22Rv1 (cell line): ENCODE measurements around the gene JAG2.

Source experiments
- H3K27ac ChIP-seq: fragments of 450-650 bp; 2 replicates; pipeline ENCODE4 v1.5.1; 2017
- ZFX ChIP-seq: fragments of 450-650 bp; IDR thresholded peaks from 2 replicates; pipeline ENCODE4 v1.6.1; 2017; ENCODE audit warnings: antibody characterized with exemption, borderline replicate concordance
- TF ChIP-seq, protein P1 (sequence below): fragments of 450-650 bp; IDR thresholded peaks from 2 replicates; pipeline ENCODE4 v1.5.1; 2017; ENCODE audit warnings: mild to moderate bottlenecking

Gene JAG2

DNA sequence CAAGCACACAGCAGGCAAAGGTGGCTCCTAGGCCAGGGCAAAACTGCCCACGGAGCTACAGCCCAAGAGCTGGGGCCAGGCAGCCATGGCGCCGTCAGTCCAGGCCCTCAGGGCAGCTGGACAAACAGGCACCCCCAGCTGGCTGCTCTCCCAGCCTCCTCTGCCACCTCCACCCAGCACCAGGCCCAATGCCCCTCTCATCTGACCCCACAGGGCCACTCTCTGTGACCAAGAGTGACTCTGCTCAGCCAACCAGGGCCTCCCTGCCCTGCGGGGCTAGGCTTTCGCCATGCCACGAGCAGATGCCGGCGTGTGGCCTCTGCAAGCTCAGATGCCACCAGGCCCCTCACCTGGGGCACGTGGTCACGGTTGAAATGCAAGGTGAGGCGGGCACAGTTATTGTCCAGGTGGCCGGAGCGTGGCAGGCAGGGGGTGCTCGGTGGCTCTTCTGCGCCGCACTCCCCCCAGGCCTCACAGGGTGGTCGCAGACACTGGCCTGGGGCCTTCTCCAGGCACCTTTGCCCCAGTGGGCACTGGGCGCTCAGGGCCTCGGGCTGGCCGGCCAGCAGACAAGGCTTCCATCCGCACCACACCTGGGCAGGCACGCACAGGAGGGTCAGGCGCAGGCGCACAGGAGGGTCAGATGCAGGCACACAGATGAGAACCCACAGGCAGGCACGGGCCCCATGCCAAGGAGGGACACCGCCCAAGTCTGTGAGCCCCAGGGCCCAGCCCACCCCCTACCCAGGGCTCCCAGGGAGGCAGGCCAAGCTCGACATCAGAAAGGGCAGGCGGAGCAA is 23.0 kb downstream of the JAG2 start:
- no peak overlapping the region for H3K27ac ChIP-seq
- TF ChIP-seq, protein P1, sequence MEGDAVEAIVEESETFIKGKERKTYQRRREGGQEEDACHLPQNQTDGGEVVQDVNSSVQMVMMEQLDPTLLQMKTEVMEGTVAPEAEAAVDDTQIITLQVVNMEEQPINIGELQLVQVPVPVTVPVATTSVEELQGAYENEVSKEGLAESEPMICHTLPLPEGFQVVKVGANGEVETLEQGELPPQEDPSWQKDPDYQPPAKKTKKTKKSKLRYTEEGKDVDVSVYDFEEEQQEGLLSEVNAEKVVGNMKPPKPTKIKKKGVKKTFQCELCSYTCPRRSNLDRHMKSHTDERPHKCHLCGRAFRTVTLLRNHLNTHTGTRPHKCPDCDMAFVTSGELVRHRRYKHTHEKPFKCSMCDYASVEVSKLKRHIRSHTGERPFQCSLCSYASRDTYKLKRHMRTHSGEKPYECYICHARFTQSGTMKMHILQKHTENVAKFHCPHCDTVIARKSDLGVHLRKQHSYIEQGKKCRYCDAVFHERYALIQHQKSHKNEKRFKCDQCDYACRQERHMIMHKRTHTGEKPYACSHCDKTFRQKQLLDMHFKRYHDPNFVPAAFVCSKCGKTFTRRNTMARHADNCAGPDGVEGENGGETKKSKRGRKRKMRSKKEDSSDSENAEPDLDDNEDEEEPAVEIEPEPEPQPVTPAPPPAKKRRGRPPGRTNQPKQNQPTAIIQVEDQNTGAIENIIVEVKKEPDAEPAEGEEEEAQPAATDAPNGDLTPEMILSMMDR, result no peak
- TF ChIP-seq ZFX, result no peak

- TF ChIP-seq ZFX, result no peak
- TF ChIP-seq, protein P1, result no peak
- no peak overlapping the region for H3K27ac ChIP-seq
Measured at GRCh38 chr14:105144666-105145380, 23.8 kb downstream of the JAG2 start.

GRCh38 chr14:105144026-105144665 is 24.4 kb downstream of the JAG2 start:
- TF ChIP-seq, protein P1, result no peak
- no peak overlapping the region for H3K27ac ChIP-seq

DNA sequence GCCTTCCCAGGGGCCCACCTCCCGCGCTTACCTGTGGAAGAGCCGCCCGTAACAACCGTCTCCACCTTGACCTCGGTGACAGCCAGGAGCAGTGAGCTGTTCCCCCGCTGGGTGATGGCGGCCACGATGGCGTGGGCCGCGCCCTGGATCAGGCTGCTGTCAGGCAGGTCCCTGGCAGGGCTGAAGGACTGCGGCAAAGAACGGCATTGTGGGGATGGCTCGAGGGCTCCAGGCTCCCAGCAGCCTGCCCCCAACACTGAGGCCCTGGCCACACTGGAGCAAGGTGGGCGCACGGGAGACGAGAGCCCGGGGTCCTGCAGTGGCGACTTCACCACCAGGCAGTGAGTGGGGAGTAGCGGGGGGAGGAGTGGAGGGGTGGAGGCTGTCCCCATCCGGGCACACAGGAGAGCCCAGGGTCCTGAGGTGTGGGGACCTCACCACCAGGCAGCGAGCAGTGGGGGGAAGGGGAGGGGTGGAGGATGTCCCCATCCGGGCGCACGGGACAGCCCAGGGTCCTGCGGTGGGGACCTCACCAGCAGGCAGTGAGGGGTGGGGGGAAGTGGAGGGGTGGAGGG is 25.0 kb downstream of the JAG2 start:
- no peak for TF ChIP-seq ZFX
- no peak overlapping the region for H3K27ac ChIP-seq

DNA sequence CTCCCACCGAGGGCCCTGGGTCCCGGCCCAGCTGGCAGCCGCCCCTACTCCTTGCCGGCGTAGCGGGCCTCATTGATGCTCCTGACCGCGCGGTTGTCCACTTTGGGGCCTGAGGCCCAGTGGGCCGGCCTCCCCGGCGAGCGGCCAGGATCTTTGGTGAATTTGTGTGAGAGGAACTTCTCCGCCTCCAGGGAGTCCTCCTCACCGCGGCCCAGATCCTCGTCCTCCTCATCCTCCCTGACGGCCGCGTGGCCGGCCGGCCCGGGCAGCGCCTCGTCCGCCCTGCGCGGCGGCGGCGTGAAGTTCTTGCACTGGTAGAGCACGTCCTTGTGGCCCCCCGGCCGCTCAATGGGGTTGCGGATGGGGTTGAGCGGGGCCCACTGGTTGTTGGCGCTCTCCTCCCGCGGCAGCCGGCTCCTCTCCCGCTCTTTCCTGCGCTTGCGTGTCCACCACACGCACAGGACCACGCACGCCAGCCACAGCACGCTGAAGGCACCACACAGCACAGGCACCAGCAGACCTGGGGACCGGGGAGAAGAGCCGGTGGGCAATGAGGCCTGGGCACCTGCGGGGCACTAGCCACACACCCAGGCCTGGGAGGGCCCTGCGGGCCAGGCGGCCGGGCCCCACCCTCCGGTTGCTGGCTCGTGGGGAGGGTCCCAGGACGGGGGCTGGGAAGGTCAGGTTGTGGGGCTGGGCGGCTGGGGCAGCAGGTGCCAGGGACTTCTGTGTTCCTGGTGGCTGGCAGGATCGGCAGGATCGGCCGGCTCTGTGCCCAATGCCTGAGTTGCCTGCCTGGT is 25.7 kb downstream of the JAG2 start:
- TF ChIP-seq ZFX, result no peak
- TF ChIP-seq, protein P1, result no peak
- no peak overlapping the region for H3K27ac ChIP-seq

- TF ChIP-seq, protein P1, result no peak
- no peak for TF ChIP-seq ZFX
- H3K27ac ChIP-seq, result no peak overlapping the region
Measured at GRCh38 chr14:105141486-105142281, 26.9 kb downstream of the JAG2 start.
